Naive thymus-derived CD4-positive, alpha-beta T cell (primary cell): ENCODE measurements around the gene IPMK. TPM values are rescaled to one million over a fixed set of nuclear protein-coding genes. Genes with fewer than 3 reads are reported as not detected.
A peak's percentile ranks its signal among the peaks of the same experiment; 100 is the strongest.

Source experiments
- ATAC-seq: fragments of 150-1000 bp; cut with Tn5 transposase; 2 replicates; pipeline ENCODE4 v1.10.0; 2021; ENCODE audit warnings: mild to moderate bottlenecking, moderate library complexity
- CTCF ChIA-PET: fragments of 350-600 bp; sonication (Branson Sonifier 250); formaldehyde crosslinking; loops from one replicate; lab custom pipeline; 2021; ENCODE audit warnings: antibody characterized with exemption; lab: Charles Lee
- POLR2A ChIA-PET: fragments of 350-600 bp; sonication (Branson Sonifier 250); formaldehyde crosslinking; loops from one replicate; lab custom pipeline; 2021; ENCODE audit warnings: antibody characterized with exemption, inconsistent platforms; lab: Charles Lee
- DNase-seq, 9 donors: peaks; one replicate each; pipeline versions ENCODE4 v3.0.0 to v3.0.0-alpha.2; 2020 to 2022; ENCODE audit warnings: mixed read lengths in 1 of 9
- H3K27ac ChIP-seq: one replicate; pipeline ENCODE4 v1.7.0; 2013; ENCODE audit warnings: mild to moderate bottlenecking, low read depth, low read length, moderate library complexity
- H3K27me3 ChIP-seq, 2 donors: one replicate each; pipeline ENCODE4 v1.7.0; 2013; ENCODE audit warnings: low read length in 2 of 2, mild to moderate bottlenecking in 2 of 2, moderate library complexity in 2 of 2; ENCODE audit not compliant: control insufficient read depth in 2 of 2, insufficient read depth in 2 of 2
- H3K36me3 ChIP-seq, 3 experiments: 1 replicate in 2 of 3; 2 replicates in 1 of 3; pipeline ENCODE4 v1.7.0; 2013; ENCODE audit warnings: low read length in 3 of 3, mild to moderate bottlenecking in 3 of 3, moderate library complexity in 1 of 3; ENCODE audit not compliant: insufficient read depth in 3 of 3, control insufficient read depth in 2 of 3
- H3K4me1 ChIP-seq, 2 donors: one replicate each; pipeline ENCODE4 v1.7.0; 2013; ENCODE audit warnings: low read length in 2 of 2, mild to moderate bottlenecking in 2 of 2, moderate library complexity in 1 of 2; ENCODE audit not compliant: control insufficient read depth in 2 of 2, insufficient read depth in 2 of 2
- H3K4me3 ChIP-seq: 2 replicates; pipeline ENCODE4 v1.7.0; 2013; ENCODE audit warnings: mild to moderate bottlenecking, low read length
- H3K9me3 ChIP-seq, 3 experiments: 1 replicate in 2 of 3; 2 replicates in 1 of 3; pipeline ENCODE4 v1.7.0; 2013; ENCODE audit warnings: low read length in 3 of 3; ENCODE audit not compliant: control insufficient read depth in 2 of 3
- H3K27ac Mint-ChIP-seq, 9 donors: one replicate each; pipeline ENCODE4 v1.8.0; 2020 to 2022; ENCODE audit warnings: mixed read lengths in 9 of 9, mild to moderate bottlenecking in 8 of 9, moderate library complexity in 5 of 9, inconsistent platforms in 2 of 9
- H3K27me3 Mint-ChIP-seq, 5 donors: one replicate each; pipeline ENCODE4 v1.8.0; 2021 to 2022; ENCODE audit warnings: mixed read lengths in 5 of 5, mild to moderate bottlenecking in 1 of 5
- H3K36me3 Mint-ChIP-seq, 5 donors: one replicate each; pipeline ENCODE4 v1.8.0; 2020 to 2022; ENCODE audit warnings: mixed read lengths in 5 of 5, mild to moderate bottlenecking in 3 of 5, inconsistent platforms in 1 of 5
- H3K4me1 Mint-ChIP-seq, 7 donors: one replicate each; pipeline ENCODE4 v1.8.0; 2020 to 2022; ENCODE audit warnings: mixed read lengths in 7 of 7, mild to moderate bottlenecking in 3 of 7, inconsistent platforms in 1 of 7
- H3K4me3 Mint-ChIP-seq, 10 donors: one replicate each; pipeline ENCODE4 v1.8.0; 2020 to 2022; ENCODE audit warnings: mild to moderate bottlenecking in 10 of 10, mixed read lengths in 10 of 10, moderate library complexity in 6 of 10, inconsistent platforms in 2 of 10
- H3K9me3 Mint-ChIP-seq, 11 donors: one replicate each; pipeline ENCODE4 v1.8.0; 2020 to 2022; ENCODE audit warnings: mixed read lengths in 11 of 11, mild to moderate bottlenecking in 4 of 11, inconsistent platforms in 1 of 11, moderate library complexity in 1 of 11
- intact Hi-C, 2 donors: fragments of 100-400 bp; cut with micrococcal nuclease; formaldehyde crosslinking; loops; one replicate each; pipeline ENCODE4 v1.15.1; 2023
- polyA plus RNA-seq, 2 donors: library from polyadenylated mRNA; unstranded; fragments of 300-500 nt; fragmentation: Illumina TruSeq; gene quantifications; one replicate each; pipeline ENCODE4 v1.2.3, GENCODE V29; 2021
- total RNA-seq, 6 experiments: library from RNA in 5 of 6; stranded (reverse) in 5 of 6; gene quantifications; 1 replicate in 5 of 6; 2 replicates in 1 of 6; pipeline ENCODE4 v1.2.3 and lab custom pipeline; 2021 to 2026

The IPMK gene
- total and polyA plus RNA-seq, 7 experiments from 2014 or later: 1.6 to 6.4 (median 5.0) TPM

DNA sequence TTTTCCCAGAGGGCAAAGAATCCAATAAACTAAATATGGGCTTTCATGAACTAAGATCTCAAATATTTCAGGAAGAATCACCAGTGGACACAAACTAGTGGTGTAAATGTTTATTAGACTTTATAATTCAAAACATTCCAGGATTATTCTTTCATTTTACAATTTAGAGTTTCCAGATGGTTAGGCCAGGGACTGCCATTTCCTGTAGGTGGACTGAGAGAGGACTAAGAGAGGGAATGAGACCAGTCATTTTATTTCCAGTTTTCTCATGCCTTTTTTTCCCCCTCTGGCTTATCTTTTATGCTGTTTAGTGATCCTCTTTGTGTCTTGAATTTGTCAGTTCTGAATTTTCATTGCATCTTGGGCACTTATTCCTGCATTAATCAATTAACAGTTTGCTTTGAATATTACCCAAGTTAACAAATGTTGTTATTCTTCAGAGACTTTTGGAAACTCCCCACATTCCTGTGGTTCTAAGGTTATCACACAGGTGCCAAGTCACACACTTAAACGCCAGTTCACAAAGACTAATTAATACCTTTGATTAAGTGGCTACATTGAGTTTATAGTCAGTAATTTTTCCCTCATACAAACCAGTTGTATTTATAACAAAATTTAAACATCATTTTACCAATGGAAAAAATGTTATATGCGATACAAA lies 13.5 kb upstream of the IPMK start:
- ChIA-PET POLR2A (no interaction called here), CTCF (no interaction called here)
- Mint-ChIP-seq H3K36me3 (peaks cover 0 to 19% (median 5%) of the 10 kb centered on the region in 5 donors), H3K27me3 (no peaks in the 10 kb centered on the region), H3K4me1 (peaks cover 10 to 34% (median 15%) of the 10 kb centered on the region in 7 donors), H3K9me3 (no peaks in the 10 kb centered on the region), H3K4me3 (no peak overlapping the region), H3K27ac (peak overlapping the region in 1 of 9 donors; percentile 80)
- no peaks in the 10 kb centered on the region for H3K27me3 ChIP-seq
- no peak for ATAC-seq
- no peak overlapping the region for H3K27ac ChIP-seq
- intact Hi-C loops: no loop called here
- H3K4me1 ChIP-seq: no peaks in the 10 kb centered on the region
- H3K9me3 ChIP-seq: no peaks in the 10 kb centered on the region
- no peak for DNase-seq
- peaks cover 0 to 3% (median 0%) of the 10 kb centered on the region in 3 experiments for H3K36me3 ChIP-seq
- no peak overlapping the region for H3K4me3 ChIP-seq

DNA sequence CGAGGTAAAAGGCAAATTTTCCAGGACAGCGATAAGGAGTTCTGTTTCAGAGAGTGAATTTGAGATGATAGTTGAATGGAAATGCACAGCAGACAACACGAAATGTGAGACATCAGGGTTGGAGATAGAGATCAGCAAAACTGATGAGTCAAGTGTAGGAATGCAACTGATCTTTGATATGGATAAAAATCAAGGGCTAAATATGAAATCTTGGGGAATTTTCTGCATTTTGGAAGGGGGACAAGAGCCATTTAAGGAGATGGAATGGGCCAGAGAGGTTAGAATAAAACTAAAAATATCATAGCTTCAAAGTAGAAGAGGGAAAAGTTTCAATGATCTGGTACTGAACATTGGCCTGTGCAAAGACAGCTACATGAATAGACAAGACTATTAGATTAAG lies 12.8 kb upstream of the IPMK start:
- DNase-seq (no peak), ATAC-seq (no peak)
- Mint-ChIP-seq H3K9me3 (no peaks in the 10 kb centered on the region), H3K27me3 (no peaks in the 10 kb centered on the region), H3K4me3 (no peak overlapping the region), H3K27ac (peak overlapping the region in 3 of 9 donors; percentile 2 to 10 (median 6)), H3K4me1 (peaks cover 10 to 34% (median 15%) of the 10 kb centered on the region in 7 donors), H3K36me3 (peaks cover 0 to 21% (median 5%) of the 10 kb centered on the region in 5 donors)
- no peaks in the 10 kb centered on the region for H3K4me1 ChIP-seq
- H3K9me3 ChIP-seq: no peaks in the 10 kb centered on the region
- H3K27me3 ChIP-seq: no peaks in the 10 kb centered on the region
- ChIA-PET POLR2A (no interaction called here), CTCF (no interaction called here)
- H3K4me3 ChIP-seq: no peak overlapping the region
- peaks cover 0 to 3% (median 0%) of the 10 kb centered on the region in 3 experiments for H3K36me3 ChIP-seq
- H3K27ac ChIP-seq: no peak overlapping the region
- intact Hi-C loops: no loop called here

DNA sequence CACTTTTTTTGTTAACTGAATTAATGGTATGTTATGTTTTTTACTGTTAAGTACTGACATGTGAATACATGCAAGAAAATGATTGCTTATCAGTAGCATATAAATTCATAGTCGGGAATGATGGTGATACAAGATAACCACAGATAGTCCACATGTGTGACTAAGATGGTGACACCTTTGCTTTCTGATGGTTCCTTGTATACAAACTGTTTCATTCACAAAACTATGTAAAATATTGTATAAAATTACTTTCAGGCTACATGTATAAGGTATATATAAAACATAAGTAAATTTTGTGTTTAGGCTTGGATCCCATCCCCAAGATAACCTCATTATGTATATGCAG lies 11.2 kb upstream of the IPMK start:
- no peaks in the 10 kb centered on the region for H3K27me3 Mint-ChIP-seq
- peaks cover 0 to 21% (median 5%) of the 10 kb centered on the region in 5 donors for H3K36me3 Mint-ChIP-seq
- Histone ChIP-seq H3K27ac (no peak overlapping the region), H3K9me3 (no peaks in the 10 kb centered on the region), H3K36me3 (peaks cover 0 to 3% (median 0%) of the 10 kb centered on the region in 3 experiments), H3K4me3 (no peak overlapping the region), H3K4me1 (no peaks in the 10 kb centered on the region), H3K27me3 (no peaks in the 10 kb centered on the region)
- no peaks in the 10 kb centered on the region for H3K9me3 Mint-ChIP-seq
- peaks cover 9 to 34% (median 20%) of the 10 kb centered on the region in 7 donors for H3K4me1 Mint-ChIP-seq
- DNase-seq (no peak), ATAC-seq (no peak)
- CTCF ChIA-PET: no interaction called here
- POLR2A ChIA-PET: interaction anchor here (1.5 kb wide), 1 partner anchor 10 kb away, joined by 5 read pairs; the partner anchor contains the start of gene CISD1
- intact Hi-C loops: no loop called here
- no peak overlapping the region for H3K4me3 Mint-ChIP-seq
- no peak overlapping the region for H3K27ac Mint-ChIP-seq

DNA sequence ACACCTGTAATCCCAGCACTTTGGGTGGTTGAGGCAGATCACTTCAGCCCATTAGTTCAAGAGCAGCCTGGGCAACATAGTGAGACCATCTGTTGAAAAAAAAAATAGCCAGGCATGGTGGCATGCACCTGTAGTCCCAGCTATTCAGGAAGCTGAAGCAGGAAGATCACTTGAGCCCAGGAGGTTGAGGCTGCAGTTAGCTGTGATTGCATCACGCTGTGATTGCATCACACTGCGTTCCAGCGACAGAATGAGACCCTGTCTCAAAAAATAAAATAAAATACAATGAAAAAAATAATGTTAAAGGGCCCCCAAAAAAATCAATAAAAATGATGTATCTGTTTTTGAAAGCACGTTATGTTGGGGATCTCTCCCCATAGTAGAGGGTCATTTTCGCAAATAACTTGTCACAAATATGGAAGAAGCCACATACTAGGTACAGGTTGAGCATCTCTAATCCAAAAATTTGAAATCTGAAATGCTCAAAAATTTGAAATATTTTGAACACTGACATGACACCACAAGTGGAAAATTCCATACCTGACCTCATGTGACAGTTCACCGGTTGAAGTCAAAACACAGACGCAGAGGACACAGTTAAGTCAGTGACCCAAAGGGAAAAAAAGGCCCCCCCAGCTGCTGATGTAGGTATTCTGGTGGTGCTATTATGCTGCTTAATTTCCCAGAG lies 10.7 kb upstream of the IPMK start:
- Histone ChIP-seq H3K4me3 (no peak overlapping the region), H3K27ac (no peak overlapping the region), H3K9me3 (no peaks in the 10 kb centered on the region), H3K4me1 (no peaks in the 10 kb centered on the region), H3K27me3 (no peaks in the 10 kb centered on the region), H3K36me3 (peaks cover 0 to 3% (median 0%) of the 10 kb centered on the region in 3 experiments)
- H3K9me3 Mint-ChIP-seq: no peaks in the 10 kb centered on the region
- CTCF ChIA-PET: interaction anchor here (1.8 kb wide), 1 partner anchor 12 kb away, joined by 8 read pairs; no protein-coding TSS in a partner anchor
- DNase-seq (no peak), ATAC-seq (no peak)
- peaks cover 9 to 33% (median 20%) of the 10 kb centered on the region in 7 donors for H3K4me1 Mint-ChIP-seq
- H3K36me3 Mint-ChIP-seq: peaks cover 0 to 21% (median 5%) of the 10 kb centered on the region in 5 donors
- H3K27me3 Mint-ChIP-seq: no peaks in the 10 kb centered on the region
- POLR2A ChIA-PET: interaction anchor here (1.5 kb wide), 1 partner anchor 10 kb away, joined by 5 read pairs; the partner anchor contains the start of gene CISD1
- intact Hi-C loops: no loop called here
- no peak overlapping the region for H3K4me3 Mint-ChIP-seq
- H3K27ac Mint-ChIP-seq: no peak overlapping the region

- no peaks in the 10 kb centered on the region for H3K27me3 ChIP-seq
- CTCF ChIA-PET: no interaction called here
- POLR2A ChIA-PET: no interaction called here
- ATAC-seq (no peak), DNase-seq (no peak)
- Mint-ChIP-seq H3K27me3 (no peaks in the 10 kb centered on the region), H3K36me3 (peaks cover 0 to 20% (median 5%) of the 10 kb centered on the region in 5 donors), H3K4me3 (no peak overlapping the region), H3K27ac (peak overlapping the region in 1 of 9 donors; percentile 59), H3K9me3 (no peaks in the 10 kb centered on the region), H3K4me1 (peaks cover 0 to 27% (median 15%) of the 10 kb centered on the region in 7 donors)
- no peaks in the 10 kb centered on the region for H3K9me3 ChIP-seq
- intact Hi-C loops: no loop called here
- H3K36me3 ChIP-seq: peaks cover 0 to 3% (median 0%) of the 10 kb centered on the region in 3 experiments
- no peak overlapping the region for H3K27ac ChIP-seq
- no peaks in the 10 kb centered on the region for H3K4me1 ChIP-seq
- H3K4me3 ChIP-seq: no peak overlapping the region
These were observed 8.2 kb upstream of the IPMK start for GRCh38 chr10:58275908-58276307.

- no peaks in the 10 kb centered on the region for H3K9me3 Mint-ChIP-seq
- peaks cover under 1 to 5% of the 10 kb centered on the region in 2 donors for H3K4me1 ChIP-seq
- H3K9me3 ChIP-seq: no peaks in the 10 kb centered on the region
- POLR2A ChIA-PET: no interaction called here
- H3K36me3 ChIP-seq: peaks cover 0 to 3% (median 0%) of the 10 kb centered on the region in 3 experiments
- H3K4me3 ChIP-seq: no peak overlapping the region
- intact Hi-C loops: no loop called here
- H3K27ac ChIP-seq: no peak overlapping the region
- H3K4me1 Mint-ChIP-seq: peaks cover 1 to 21% (median 17%) of the 10 kb centered on the region in 7 donors
- peak overlapping the region in 1 of 9 donors; percentile 34 for H3K27ac Mint-ChIP-seq
- CTCF ChIA-PET: no interaction called here
- H3K4me3 Mint-ChIP-seq: no peak overlapping the region
- no peaks in the 10 kb centered on the region for H3K27me3 ChIP-seq
- H3K27me3 Mint-ChIP-seq: no peaks in the 10 kb centered on the region
- peaks cover 0 to 13% (median 5%) of the 10 kb centered on the region in 5 donors for H3K36me3 Mint-ChIP-seq
- ATAC-seq (no peak), DNase-seq (no peak)
These were observed 7.6 kb upstream of the IPMK start for GRCh38 chr10:58275261-58275660.
